Regular cardiac myocyte (primary cell): ENCODE measurements around the gene DCAF12L1. TPM values are rescaled to one million over a fixed set of nuclear protein-coding genes. Genes with fewer than 3 reads are reported as not detected.

Experiments
- total RNA-seq: library from RNA; depleted of rRNA; stranded (reverse); fragments of >200 nt; gene quantifications from 2 replicates; pipeline ENCODE4 v1.2.3, GENCODE V29; 2014

DCAF12L1 gene
- total RNA-seq, result under 0.01 TPM in 1 of 2 replicates, not detected in the other

DNA sequence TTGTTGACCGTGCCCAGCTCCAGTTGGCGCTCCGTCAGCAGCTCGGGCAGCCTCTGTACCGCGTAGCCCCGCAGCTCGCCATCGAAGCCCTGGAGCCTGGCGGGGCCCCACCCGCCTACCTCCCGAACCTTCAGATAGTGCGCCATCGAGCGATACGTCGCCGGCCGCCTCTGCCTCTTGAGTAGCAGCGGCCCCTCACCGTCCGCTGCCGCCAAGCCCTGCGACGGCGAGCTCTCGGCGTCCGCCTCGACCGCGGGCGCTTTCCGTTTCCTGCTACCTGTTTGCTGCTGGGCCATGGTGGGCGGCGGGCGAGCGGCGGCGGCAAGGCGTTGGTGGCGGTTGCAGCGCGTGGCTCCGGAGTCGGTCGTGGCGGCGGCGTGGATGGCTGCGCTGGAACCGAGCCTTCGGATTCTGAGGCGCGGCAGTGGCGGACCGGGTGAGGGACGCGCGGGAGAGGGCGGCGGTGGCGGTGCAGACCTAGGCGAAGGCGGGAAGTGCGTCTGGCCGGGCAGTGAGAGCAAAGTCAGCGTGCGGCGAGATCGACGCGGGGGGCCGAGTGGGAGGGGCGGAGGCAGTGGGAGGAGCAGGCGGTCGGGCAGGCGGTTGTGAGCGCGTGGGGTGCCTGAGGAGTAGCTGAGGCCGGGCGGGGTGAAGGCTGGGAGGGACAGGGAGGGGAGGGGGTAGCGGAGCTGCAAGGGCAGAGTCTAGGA is at the start of gene DCAF12L1:
DCAF12L1 (minus strand) TSS at position 502 of the 710 bp plus-strand sequence; CDS start at position 296, 206 bp downstream.

